ENCODE measurements around the gene GSC2. TPM values are rescaled to one million over a fixed set of nuclear protein-coding genes. Genes with fewer than 3 reads are reported as not detected.
A peak's percentile ranks its signal among the peaks of the same experiment; 100 is the strongest.

Gene GSC2
- total and polyA plus RNA-seq, 12 donors: not detected

DNA sequence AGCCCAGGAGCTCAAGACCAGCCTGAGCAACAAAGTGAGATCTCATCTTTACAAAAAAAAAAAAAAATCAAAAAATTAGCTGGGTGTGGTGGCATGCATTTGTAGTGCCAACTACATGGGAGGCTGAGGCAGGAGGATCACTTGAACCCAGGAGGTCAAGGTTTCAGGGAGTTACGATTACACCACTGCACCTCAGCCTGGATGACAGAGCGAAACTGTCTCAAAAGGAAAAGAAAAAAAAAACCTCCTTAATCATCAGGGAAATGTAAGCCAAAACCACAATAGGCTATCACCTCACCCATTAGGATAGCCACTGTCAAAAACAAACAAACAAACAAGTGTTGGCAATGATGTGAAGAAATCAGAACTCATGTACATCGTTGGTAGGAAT, 41.3 kb downstream of the GSC2 start:
- Histone ChIP-seq H3K4me3 (no peak overlapping the region), H3K9me3 (replicated peaks in 1 of 3) (no peaks in the 10 kb centered on the region), H3K27ac (peak overlapping the region in 1 of 5 donors; percentile 7), H3K36me3 (replicated peaks in 1 of 2) (no peaks in the 10 kb centered on the region), H3K4me1 (replicated peaks in 1 of 2) (peaks cover 25 to 46% of the 10 kb centered on the region in 2 donors), H3K27me3 (no peaks in the 10 kb centered on the region)
- TF ChIP-seq CTCF (IDR thresholded peaks at IDR 0.05) (no peak), POLR2A (IDR thresholded peaks at IDR 0.05) (no peak)
- no peak for DNase-seq
- 35 to 59% (median 46%) methylated on average over 3 of the region's 3 CpGs for WGBS, 4 donors
- intact Hi-C loops (cut with DNase I): loop anchor here in 1 of 2 donors (10.0 kb wide), 1 partner anchor 64 kb away; no protein-coding TSS in a partner anchor

DNA sequence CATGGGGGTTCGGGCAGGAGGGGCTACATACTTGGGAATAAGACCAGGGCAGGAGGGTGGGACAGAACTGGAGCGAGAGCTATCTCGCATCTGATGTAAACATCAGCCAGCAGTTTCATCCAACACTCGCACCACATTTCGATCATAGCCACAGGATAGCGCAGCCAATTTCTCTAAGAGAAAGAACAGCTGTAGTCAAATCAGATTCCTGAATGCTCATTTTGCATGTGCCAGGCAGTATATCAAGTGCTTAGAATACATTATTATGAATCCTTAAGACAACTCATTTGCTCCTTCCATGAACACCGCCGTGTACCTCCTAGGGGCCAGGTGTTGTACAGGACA, 42.4 kb downstream of the GSC2 start:
- Histone ChIP-seq H3K9me3 (replicated peaks in 1 of 3) (no peaks in the 10 kb centered on the region), H3K4me1 (replicated peaks in 1 of 2) (peaks cover 25 to 48% of the 10 kb centered on the region in 2 donors), H3K27me3 (no peaks in the 10 kb centered on the region), H3K4me3 (no peak overlapping the region), H3K27ac (no peak overlapping the region), H3K36me3 (replicated peaks in 1 of 2) (no peaks in the 10 kb centered on the region)
- intact Hi-C loops (cut with DNase I): loop anchor here in 1 of 2 donors (10.0 kb wide), 1 partner anchor 63 kb away; no protein-coding TSS in a partner anchor
- WGBS, 4 donors: 86 to 90% (median 89%) methylated on average over 8 of the region's 8 CpGs
- TF ChIP-seq CTCF (IDR thresholded peaks at IDR 0.05): no peak
- TF ChIP-seq POLR2A (IDR thresholded peaks at IDR 0.05): no peak
- DNase-seq: peak in 2 of 7 donors; percentile 12 to 42

GRCh38 chr22:19106886-19107729, 43.0 kb downstream of the GSC2 start:
- peak in 1 of 7 donors; percentile 8 for DNase-seq
- intact Hi-C loops (cut with DNase I): loop anchor here in 1 of 2 donors (10.0 kb wide), 1 partner anchor 62 kb away; no protein-coding TSS in a partner anchor
- WGBS, 4 donors: 77 to 84% (median 81%) methylated on average over 3 of the region's 3 CpGs

More at GRCh38 chr22:19106886-19107729, 43.0 kb downstream of the GSC2 start:
- no peaks in the 10 kb centered on the region for H3K36me3 ChIP-seq (replicated peaks in 1 of 2)
- peak overlapping the region in 1 of 5 donors; percentile 21 for H3K27ac ChIP-seq
- no peak for TF ChIP-seq CTCF (IDR thresholded peaks at IDR 0.05)
- no peak for TF ChIP-seq POLR2A (IDR thresholded peaks at IDR 0.05)
- no peaks in the 10 kb centered on the region for H3K9me3 ChIP-seq (replicated peaks in 1 of 3)
- no peak overlapping the region for H3K4me3 ChIP-seq
- no peaks in the 10 kb centered on the region for H3K27me3 ChIP-seq
- peaks cover 25 to 48% of the 10 kb centered on the region in 2 donors for H3K4me1 ChIP-seq (replicated peaks in 1 of 2)

All from adrenal gland (tissue), 12 donors.